Measurements from ENCODE around the gene MAN1B1.

DNA sequence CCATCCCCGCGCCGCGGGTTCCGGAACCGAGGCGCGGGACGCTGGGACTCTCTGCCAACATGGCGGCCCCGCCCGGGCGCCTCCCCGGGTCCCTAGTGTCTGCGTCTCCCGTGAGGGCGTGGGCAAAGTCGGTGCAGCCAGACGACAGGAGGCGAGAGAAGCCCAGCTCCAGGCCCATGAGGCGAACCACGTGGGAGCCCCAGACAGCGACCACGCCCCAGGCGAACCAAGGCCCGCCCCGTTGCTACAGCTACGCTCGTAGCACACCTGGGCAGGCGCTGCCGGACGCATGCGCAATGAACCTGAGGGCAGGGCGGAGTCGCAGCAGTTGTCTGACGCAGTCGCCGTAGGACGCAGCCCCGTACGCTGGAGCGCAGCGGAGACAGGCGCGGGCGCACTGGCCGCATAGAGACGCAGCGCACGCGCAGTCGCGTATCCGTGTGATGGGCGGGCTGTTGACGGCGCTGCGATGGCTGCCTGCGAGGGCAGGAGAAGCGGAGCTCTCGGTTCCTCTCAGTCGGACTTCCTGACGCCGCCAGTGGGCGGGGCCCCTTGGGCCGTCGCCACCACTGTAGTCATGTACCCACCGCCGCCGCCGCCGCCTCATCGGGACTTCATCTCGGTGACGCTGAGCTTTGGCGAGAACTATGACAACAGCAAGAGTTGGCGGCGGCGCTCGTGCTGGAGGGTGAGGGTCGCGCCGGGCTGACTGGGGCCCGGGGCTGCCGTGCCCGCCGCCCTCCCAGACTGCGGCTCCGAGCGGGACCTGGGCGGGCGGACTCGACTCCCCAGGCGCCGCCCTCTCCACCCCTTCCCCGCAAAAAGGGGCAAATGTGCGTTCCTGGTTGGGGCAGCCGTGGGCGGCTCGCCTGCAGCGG, at the start of gene MAN1B1:
- TF ChIP-seq, protein P1, sequence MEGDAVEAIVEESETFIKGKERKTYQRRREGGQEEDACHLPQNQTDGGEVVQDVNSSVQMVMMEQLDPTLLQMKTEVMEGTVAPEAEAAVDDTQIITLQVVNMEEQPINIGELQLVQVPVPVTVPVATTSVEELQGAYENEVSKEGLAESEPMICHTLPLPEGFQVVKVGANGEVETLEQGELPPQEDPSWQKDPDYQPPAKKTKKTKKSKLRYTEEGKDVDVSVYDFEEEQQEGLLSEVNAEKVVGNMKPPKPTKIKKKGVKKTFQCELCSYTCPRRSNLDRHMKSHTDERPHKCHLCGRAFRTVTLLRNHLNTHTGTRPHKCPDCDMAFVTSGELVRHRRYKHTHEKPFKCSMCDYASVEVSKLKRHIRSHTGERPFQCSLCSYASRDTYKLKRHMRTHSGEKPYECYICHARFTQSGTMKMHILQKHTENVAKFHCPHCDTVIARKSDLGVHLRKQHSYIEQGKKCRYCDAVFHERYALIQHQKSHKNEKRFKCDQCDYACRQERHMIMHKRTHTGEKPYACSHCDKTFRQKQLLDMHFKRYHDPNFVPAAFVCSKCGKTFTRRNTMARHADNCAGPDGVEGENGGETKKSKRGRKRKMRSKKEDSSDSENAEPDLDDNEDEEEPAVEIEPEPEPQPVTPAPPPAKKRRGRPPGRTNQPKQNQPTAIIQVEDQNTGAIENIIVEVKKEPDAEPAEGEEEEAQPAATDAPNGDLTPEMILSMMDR (IDR thresholded peaks at IDR 0.05 in 2 of 3, conservative IDR thresholded peaks at IDR 0.05 in 1 of 3; ENCODE audit: borderline replicate concordance in 1 of 3, insufficient read depth in 1 of 3, low read depth in 2 of 3, low read length in 2 of 3): no peak
- TF ChIP-seq EZH2 (IDR thresholded peaks at IDR 0.05) (no peak), SRF (IDR thresholded peaks at IDR 0.05; ENCODE audit: low read depth) (no peak), POLR2AphosphoS5 (IDR thresholded peaks at IDR 0.05; ENCODE audit: low read depth, low read length) (peak; percentile 89), POLR2A (IDR thresholded peaks at IDR 0.05; ENCODE audit: borderline replicate concordance, extremely low read depth, insufficient read depth, insufficient read length) (no peak), JUND (IDR thresholded peaks at IDR 0.05) (no peak), RAD21 (IDR thresholded peaks at IDR 0.05; ENCODE audit: low read depth) (no peak), CEBPB (IDR thresholded peaks at IDR 0.05; ENCODE audit: low read depth) (no peak), YY1 (IDR thresholded peaks at IDR 0.05; ENCODE audit: extremely low read depth, insufficient replicate concordance, low read depth, low read length) (peak; percentile 91), EGR1 (IDR thresholded peaks at IDR 0.05; ENCODE audit: low read depth) (no peak), SP1 (IDR thresholded peaks at IDR 0.05; ENCODE audit: low read depth) (no peak)
- TF ChIP-seq, protein P2, sequence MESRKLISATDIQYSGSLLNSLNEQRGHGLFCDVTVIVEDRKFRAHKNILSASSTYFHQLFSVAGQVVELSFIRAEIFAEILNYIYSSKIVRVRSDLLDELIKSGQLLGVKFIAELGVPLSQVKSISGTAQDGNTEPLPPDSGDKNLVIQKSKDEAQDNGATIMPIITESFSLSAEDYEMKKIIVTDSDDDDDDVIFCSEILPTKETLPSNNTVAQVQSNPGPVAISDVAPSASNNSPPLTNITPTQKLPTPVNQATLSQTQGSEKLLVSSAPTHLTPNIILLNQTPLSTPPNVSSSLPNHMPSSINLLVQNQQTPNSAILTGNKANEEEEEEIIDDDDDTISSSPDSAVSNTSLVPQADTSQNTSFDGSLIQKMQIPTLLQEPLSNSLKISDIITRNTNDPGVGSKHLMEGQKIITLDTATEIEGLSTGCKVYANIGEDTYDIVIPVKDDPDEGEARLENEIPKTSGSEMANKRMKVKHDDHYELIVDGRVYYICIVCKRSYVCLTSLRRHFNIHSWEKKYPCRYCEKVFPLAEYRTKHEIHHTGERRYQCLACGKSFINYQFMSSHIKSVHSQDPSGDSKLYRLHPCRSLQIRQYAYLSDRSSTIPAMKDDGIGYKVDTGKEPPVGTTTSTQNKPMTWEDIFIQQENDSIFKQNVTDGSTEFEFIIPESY (IDR thresholded peaks at IDR 0.05; ENCODE audit: extremely low read depth, insufficient replicate concordance, low read length): no peak
- TF ChIP-seq, protein P3, sequence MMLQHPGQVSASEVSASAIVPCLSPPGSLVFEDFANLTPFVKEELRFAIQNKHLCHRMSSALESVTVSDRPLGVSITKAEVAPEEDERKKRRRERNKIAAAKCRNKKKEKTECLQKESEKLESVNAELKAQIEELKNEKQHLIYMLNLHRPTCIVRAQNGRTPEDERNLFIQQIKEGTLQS (IDR thresholded peaks at IDR 0.05): no peak
- TF ChIP-seq, protein P4, sequence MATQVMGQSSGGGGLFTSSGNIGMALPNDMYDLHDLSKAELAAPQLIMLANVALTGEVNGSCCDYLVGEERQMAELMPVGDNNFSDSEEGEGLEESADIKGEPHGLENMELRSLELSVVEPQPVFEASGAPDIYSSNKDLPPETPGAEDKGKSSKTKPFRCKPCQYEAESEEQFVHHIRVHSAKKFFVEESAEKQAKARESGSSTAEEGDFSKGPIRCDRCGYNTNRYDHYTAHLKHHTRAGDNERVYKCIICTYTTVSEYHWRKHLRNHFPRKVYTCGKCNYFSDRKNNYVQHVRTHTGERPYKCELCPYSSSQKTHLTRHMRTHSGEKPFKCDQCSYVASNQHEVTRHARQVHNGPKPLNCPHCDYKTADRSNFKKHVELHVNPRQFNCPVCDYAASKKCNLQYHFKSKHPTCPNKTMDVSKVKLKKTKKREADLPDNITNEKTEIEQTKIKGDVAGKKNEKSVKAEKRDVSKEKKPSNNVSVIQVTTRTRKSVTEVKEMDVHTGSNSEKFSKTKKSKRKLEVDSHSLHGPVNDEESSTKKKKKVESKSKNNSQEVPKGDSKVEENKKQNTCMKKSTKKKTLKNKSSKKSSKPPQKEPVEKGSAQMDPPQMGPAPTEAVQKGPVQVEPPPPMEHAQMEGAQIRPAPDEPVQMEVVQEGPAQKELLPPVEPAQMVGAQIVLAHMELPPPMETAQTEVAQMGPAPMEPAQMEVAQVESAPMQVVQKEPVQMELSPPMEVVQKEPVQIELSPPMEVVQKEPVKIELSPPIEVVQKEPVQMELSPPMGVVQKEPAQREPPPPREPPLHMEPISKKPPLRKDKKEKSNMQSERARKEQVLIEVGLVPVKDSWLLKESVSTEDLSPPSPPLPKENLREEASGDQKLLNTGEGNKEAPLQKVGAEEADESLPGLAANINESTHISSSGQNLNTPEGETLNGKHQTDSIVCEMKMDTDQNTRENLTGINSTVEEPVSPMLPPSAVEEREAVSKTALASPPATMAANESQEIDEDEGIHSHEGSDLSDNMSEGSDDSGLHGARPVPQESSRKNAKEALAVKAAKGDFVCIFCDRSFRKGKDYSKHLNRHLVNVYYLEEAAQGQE (IDR thresholded peaks at IDR 0.05; ENCODE audit: low read depth): no peak

All from HCT116 (cell line).